Endothelial cell of hepatic sinusoid (primary cell): Measurements from ENCODE around the gene CASD1.

Experiments
- in situ Hi-C: cut with HindIII; loops from 2 replicates; pipeline ENCODE4 v1.10.0; 2017; ENCODE audit warnings: low sequenced_read_pairs

The CASD1 gene

DNA sequence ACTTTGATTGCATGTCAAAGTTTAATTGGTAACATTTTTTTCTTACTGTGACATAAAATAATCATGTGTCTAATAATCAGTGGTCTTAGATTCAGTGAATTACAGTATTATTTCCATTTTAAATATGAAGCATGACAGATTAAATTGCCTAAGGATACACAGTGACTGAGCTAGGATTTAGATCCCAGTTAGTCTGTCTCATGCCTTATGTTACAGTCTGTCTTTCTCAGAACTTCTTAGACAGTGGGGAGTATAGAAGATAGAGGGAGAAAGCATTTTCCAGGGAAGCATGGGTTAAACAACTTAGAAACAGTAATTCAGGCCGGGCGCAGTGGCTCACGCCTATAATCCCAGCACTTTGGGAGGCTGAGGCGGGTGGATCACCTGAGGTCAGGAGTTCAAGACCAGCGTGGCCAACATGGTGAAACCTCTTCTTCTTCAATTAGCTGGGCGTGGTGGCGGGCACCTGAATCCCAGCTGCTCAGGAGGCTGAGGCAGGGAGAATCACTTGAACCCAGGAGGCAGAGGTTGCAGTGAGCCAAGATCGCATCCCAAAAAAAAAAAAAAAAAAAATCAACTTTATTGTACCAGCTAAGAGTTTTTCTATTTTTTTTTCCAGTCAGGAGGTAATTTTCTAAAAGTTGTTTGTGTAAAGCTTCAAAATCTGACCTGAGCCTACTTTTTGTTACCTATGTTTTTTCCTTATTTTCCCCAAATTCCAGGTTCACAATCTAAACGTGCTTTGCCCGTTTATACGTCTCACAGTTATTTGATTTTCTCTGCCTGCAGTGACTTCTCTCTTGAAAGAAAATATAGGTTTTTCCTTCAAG lies 3.3 kb downstream of the CASD1 start:
- in situ Hi-C loops: no loop called here

DNA sequence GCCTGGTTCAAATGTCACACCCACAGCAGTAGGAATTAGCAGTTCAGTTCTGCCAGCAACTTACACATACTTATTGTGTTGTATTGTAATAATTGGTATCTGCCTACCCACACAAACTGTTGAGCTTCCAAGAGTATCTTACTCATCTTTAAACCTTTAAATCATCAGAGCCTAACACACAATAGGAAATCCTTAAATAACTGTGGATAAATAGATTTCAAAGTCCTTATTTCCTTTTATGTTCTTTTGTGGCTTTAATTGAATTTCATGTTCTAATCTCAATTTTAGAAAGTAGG lies 3.9 kb downstream of the CASD1 start:
- in situ Hi-C loops: no loop called here

DNA sequence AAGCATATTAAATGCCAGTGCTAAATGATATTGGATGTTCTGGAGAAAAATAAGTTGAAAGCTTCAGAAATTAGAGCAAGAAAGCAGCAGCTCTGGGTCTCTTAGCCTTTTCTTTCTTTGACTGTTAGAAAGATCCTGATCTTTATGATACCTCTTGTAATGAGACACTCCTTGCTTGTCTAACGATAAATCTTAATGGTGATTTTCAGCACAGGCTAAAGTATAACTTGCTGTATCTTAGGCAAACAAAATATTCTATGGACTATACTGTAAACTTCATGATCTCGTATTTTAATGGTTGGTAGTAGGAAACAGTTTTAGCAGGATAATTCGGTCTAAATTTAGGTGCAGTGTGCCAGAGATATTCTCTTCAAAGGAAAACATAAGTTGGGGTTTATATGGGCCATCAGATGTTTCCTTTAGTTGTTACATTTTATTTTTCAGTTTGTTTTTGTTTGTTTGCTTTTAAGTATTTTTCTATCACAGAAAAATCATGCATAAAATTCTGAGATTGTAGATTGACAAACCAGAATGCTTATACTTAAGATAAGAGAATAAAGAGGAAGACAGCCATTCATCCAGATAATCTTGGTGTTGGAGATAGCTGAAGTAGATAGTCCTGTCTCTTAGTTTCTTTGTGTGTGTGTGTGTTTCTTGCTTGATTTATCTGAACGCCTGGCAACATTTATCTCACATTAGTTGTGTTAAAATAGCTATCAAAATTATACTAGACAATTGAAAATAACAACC lies 4.7 kb downstream of the CASD1 start:
- in situ Hi-C loops: no loop called here

DNA sequence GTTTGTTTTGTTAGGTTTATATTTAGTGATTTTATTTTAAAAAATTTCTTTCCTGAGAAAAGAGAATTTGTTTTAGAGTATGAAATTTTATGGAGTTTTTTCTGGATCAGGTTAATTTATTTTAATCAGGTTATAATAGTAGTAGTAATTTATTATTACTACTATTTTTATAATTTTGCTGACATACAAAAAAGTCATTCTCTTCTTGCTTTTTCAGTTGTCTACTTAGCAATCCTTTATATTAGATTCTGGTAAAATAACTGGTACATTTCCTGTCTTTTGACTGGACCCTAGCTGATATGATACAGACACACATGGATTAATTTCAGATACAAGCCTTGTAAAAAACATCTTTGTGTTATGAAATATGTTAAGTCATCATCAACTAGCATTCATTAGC lies 5.3 kb downstream of the CASD1 start:
- in situ Hi-C loops: no loop called here

DNA sequence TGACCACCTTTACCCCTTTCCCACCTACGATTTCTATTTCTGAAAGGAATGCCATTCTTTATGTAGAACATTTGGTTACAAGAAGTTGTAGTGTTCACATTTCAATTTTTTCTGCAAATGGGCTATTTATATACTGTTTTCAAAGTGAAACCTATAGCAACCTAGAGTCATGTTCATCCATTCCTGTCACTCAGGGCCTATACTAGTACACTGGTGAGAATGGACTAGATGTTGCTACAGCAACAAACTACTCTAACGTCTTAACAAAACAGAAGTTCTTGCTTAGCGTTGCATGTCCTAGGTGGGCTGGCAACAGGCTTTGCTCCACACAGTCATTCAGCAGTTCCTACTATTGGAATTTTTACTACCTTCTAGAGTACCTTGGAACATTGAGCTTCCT lies 16.3 kb downstream of the CASD1 start:
- in situ Hi-C loops: no loop called here

DNA sequence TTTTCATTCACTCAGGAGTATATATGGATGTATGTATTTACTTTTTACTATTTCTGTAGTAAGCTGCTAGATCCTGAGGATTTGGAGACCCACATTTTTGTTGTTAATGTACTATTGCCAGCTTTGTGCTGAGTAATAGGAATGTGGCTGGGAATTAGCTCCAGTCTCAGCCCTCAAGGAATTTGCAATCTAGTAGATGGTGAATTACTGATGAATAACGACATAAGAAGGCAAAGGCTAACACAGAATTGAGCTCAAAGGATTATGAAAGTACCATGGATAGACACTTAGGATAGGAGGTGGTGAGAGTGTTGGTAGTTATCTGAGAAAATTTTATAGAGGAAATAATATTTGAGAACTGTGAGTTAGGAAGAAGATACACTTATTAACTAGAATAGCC lies 19.9 kb downstream of the CASD1 start:
- in situ Hi-C loops: no loop called here

DNA sequence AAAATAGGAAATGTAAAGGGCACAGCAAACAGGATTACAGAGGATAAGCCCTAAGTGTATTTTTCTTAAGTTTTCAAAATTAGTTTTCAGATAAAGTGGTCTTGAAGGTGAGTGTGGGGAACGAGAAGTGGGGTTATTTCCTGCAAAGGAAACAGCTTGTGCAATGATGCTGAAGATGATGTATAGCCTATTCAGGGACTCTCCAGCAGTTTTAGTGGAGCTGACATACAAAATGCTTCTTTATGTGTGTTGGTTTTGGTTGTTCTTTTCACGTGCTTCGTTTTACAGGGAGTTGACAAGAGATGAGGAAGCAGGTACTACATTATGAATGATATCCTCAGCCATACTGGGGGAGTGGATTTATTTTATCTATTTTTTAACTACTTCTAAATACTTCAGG lies 20.5 kb downstream of the CASD1 start:
- in situ Hi-C loops: no loop called here

DNA sequence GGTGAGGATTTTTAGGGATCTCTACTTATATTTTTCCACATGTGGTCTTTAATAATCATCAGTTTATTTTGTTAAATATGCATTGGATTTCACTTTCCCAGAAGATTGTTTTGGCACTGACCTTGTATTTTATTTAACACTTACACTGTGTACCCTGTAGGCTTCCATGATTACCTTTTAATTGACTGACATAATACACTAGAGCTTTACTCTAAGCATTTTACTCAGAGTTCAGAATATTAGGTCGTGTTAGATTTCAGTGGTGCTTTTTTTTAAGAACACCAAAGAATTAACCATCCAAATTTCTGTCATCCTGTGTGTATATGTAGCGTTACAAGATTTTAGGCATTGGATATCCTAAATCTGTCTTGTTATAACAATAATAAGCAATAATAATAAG lies 23.1 kb downstream of the CASD1 start:
- in situ Hi-C loops: no loop called here

DNA sequence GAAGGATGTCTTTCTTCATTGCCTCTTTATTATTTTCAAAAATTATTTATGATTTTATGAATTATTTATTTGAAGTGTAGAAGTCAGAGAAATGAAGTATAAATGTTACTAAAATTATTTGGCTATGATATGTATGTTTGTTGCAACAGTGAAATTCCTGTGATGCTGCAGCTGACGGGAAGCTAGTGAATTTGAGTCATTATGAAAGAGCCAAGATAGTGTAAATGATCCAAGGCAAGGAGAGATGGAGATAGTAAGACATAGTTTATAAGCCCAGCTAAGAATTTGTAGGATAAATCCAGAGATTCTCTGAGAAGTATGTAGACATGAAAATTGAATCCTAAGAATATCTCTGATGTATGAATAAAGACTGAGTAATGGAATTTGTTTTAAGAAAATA lies 30.8 kb downstream of the CASD1 start:
- in situ Hi-C loops: no loop called here

DNA sequence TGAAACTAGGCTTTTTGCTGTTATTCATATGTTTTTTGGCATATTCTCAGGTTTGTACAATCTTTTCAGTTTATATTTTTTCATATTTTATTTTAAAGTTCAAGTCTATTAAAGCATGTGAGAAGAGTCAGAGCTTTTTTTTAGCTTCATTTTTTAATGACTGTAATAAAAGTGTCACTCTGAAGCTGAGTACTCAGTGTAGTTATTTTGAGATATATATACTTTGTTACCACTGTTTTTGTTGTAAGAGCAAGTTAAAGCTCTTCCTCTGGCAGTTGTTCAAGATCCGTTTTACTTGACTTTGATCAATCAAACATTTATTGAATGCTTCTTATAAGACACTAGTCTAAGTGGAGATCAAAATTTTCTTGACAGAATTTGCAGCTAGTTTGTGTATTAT lies 37.5 kb downstream of the CASD1 start:
- in situ Hi-C loops: no loop called here

DNA sequence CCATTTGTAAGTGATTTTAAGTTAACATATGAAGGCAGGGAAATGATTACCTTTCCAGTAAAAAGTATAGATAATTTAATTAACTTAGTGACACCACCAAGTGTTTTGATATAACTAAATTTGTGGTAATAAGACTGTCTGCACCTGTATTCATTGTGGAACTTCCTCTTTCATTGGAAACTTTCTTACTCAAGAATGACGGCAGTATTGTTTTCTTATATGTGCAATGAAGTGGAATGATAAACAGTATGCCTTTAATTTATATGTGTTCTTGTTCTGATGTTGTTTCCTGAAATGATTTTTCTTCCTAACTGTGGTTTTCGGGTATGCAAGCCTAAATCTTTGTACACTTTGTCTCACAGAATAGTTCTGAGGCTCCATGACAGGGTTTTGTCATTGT lies 46.4 kb downstream of the CASD1 start:
- in situ Hi-C loops: loop anchor here (5.0 kb wide), 1 partner anchor 71 kb away; no protein-coding TSS in a partner anchor

DNA sequence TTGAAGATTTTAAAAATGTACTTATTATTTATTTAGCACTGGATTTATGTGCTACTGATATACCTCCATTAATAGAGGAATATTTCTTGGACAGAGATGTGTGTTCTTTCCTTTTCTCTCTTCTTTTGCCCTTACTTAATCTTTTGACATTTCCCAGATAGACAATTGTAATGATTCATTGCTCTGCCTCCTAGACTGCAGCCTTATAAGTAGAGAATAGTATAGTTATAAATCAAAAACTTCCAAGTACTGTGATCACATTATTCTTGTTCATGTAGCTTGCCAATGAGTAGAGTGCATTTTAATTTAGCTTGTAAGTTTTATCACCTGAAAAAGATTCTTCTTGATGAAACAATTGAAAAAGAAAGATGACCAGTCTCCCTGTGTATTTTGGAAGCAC lies 47.6 kb downstream of the CASD1 start:
- in situ Hi-C loops: loop anchor here (5.0 kb wide), 1 partner anchor 70 kb away; no protein-coding TSS in a partner anchor

DNA sequence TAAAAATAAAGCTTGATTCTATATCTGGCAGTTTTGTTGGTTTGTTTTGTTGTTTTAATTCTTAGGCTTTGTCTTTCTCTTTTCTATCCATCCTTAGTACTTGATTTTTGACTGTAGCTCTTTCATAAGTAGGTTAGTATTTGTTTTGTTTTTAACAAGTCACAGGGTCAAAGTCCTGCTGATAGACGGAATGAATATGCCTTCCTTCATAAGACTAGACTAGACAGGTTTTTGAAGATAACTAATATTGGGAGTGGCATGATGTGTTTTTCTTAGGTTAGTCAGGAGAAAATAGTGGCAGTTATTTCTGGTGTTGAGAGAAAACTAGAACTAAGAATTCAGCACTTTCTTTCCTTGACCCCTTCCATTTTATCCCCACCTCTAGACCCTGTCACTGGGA lies 50.4 kb downstream of the CASD1 start:
- in situ Hi-C loops: loop anchor here (5.0 kb wide), 1 partner anchor 67 kb away; no protein-coding TSS in a partner anchor

DNA sequence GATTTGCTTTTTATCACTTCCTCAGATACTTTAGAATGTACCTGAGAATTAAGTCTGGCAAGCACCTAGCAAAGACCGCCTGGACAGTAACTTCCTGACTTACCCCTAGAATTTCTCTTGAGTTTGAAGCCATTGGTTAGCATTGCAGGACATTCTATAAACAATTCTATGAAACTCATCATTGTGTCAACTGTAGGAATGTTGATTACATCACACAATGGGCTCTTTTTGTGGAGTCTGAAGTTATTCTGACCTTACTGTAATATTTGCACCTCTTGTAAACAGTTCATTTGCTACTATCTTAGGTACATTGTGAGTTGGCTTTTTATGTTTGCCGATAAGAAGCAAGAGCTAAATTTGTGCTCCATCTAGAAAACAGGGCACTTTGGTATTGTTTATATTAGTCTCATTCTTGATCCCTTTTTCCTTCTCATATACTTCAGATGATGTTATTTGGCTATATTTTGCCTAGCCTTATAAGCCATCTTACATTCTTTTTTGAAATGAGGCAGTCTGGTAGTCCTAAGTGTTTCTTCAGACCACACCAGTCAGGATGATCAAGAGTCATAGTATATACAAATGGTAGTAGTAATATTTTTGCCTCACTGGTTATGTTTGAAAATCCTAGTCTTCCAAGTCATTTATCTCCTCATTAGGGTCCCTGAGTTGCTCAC lies 52.4 kb downstream of the CASD1 start:
- in situ Hi-C loops: no loop called here

DNA sequence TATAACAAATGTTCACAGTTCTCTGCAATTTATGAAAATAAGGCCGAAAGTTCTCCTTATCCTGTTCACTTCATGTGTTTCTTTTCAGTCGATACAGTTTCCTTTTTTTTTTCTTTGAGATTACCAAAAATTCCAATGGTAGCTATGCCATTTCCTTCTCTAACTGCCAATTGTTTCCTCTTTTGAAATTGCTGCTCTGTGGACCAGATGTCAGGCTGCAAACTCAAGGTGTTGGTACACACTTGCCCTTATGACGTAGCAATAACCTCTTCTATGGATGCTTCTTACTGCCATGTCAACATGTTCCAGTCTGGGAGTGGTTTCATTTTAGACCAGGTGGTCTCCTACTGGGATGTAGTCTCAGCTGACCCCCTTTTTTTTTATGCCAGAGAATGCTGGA lies 52.9 kb downstream of the CASD1 start:
- in situ Hi-C loops: no loop called here

DNA sequence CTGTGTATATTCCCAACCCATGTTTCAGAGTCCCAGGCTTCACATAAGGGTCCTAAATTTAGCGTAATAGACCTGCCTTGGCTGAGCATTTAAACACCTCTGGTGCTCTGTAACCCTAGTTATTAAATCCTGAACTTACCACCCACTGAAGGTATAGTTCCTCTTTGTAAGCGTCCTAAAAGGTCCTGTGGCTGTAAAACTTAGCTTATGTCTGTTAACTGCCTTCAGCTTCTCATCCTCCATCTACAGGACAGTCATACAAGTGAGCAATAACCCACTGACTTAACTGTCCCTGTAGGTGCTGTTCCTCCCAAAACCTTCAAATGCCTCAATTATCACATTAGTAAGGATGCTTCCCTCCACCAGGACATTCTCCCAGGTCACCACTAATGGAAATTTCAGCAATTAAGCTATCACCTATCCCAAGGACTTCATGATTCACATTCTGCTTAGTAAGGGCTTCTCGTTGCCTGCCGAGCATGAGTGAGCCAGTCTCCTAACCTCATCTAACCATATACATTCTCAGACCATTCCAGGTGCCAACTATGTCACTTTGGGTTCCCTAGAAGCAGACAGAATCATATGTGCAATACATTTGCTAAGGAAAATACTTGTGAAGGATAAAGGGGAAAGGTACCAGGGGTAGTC lies 55.8 kb downstream of the CASD1 start:
- in situ Hi-C loops: no loop called here

DNA sequence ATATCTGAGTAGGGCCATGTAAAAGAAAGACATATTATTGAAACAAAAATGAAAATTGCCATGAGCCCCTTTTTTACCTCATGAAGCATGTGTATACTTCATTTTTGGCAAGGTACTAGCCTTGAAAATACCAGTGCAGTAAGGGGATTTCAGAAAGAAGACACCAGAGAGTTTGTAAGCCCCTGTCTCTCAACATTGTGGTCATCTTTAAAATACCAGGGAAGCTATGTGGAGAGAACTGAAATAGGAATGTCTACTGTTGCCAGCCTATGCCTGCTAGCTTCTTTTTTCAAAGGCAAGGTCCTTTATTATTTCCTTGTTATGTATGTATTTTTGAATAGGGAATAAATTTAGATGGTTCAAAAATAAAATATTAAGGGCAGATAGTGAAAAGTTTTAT lies 57.8 kb downstream of the CASD1 start:
- in situ Hi-C loops: no loop called here

DNA sequence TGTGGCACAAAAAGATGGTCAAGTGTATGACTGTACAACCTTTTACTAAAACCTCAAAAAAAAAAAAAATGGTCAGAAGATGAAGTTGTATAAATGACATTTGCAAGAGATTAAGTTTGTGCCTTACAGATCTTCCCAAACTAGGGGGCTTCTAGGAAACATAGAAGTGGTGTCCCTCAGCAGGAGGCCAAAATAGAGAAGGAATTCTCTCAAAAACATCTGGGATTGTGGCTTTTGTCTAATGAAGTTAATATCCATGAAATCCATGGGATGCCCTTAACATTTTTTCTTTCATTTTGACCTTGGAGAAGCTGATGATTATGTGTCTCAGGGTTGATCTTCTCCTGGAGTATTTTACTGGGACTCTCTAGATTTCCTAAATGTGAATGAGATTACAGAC lies 62.2 kb downstream of the CASD1 start:
- in situ Hi-C loops: no loop called here

DNA sequence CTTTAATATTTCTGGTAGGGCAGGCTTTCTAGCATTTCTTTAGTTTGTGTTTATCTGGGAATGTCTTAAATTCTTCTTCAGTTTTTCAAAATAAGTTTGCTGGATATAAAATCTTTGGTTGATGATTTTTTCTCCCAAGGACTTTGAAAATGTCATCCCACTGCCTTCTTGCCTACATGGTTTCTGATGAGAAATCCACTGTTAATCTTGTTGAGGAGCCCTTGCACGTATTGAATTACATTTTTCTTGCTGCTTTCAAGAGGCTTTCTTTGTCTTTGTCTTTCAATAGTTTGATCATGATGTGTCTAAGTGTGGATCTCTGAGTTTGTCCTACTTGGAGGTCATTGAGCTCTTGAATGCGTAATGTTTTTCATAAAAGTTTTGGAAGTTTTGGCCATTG lies 66.0 kb downstream of the CASD1 start:
- in situ Hi-C loops: no loop called here

DNA sequence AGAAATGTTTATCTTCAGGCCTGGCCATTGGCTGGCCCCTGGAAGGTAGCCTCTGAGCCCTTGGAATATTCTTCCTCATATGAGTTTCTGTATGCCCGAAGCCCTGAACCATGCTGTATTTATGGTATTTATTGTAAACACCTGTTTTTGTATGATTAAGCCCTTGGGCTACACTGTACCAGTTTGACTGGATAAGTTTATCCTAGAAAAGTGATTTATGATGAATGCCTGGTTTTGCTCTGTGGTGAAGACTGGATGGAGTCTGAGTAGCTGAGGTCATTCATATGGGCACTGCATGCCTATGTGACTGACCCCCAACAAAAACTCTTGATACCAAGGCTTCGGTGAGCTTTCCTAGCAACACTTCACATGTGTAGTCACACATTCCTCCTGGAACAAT lies 66.7 kb downstream of the CASD1 start:
- in situ Hi-C loops: no loop called here

DNA sequence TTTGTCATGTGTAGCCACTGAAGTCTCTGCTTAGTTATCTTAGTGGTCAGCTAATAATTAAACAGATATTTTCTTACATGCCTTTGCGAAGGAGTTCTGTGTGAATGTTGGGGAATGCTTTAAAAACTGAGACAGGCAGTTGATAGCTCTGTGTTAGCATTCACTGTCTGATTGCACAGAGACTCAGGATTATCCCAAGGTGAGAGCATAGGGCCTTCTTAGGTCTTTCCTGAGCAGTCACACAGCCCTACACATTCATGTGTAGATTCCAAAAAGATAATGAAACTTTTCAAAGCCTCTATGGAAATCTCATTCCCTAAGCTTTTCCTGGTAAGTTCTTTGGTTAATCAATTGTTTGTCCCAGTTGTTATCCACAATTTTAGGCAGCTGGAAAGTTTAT lies 67.7 kb downstream of the CASD1 start:
- in situ Hi-C loops: no loop called here
